ENCODE results near the gene DENND1A.
"Not testable (repeated sequence)": the region's sequence is repeated elsewhere in the genome, so short reads cannot be mapped to it uniquely, and the experiment has no call there.

DENND1A gene

GRCh38 chr9:123929870-123930831 is at the start of gene DENND1A:
TSS of gene DENND1A (minus strand) at chr9:123930126. CDS start at chr9:123929905, 221 bp downstream.
- DNase-seq (ENCODE audit: low read depth), result peak; percentile 68

- no peak for DNase-seq (ENCODE audit: low read depth)
Measured at GRCh38 chr9:123978981-123979380, 49.1 kb upstream of the DENND1A start.

- not testable (repeated sequence) for DNase-seq (ENCODE audit: low read depth)
Measured at GRCh38 chr9:123976579-123976978, 46.7 kb upstream of the DENND1A start.

GRCh38 chr9:123975871-123976270 is 45.9 kb upstream of the DENND1A start:
- no peak for DNase-seq (ENCODE audit: low read depth)

GRCh38 chr9:123974471-123974870 is 44.5 kb upstream of the DENND1A start:
- DNase-seq (ENCODE audit: low read depth), result no peak

- DNase-seq (ENCODE audit: low read depth), result no peak
Measured at GRCh38 chr9:123973590-123974223, 43.8 kb upstream of the DENND1A start.

- no peak for DNase-seq (ENCODE audit: low read depth)
Measured at GRCh38 chr9:123972618-123973017, 42.7 kb upstream of the DENND1A start.

- DNase-seq (ENCODE audit: low read depth), result no peak
Measured at GRCh38 chr9:123967323-123967722, 37.4 kb upstream of the DENND1A start.

- DNase-seq (ENCODE audit: low read depth), result no peak
Measured at GRCh38 chr9:123965801-123966686, 36.1 kb upstream of the DENND1A start.

- no peak for DNase-seq (ENCODE audit: low read depth)
Measured at GRCh38 chr9:123964761-123965160, 34.8 kb upstream of the DENND1A start.

GRCh38 chr9:123960965-123961364 is 31.0 kb upstream of the DENND1A start:
- DNase-seq (ENCODE audit: low read depth), result no peak

GRCh38 chr9:123960366-123960765 is 30.4 kb upstream of the DENND1A start:
- no peak for DNase-seq (ENCODE audit: low read depth)

- DNase-seq (ENCODE audit: low read depth), result no peak
Measured at GRCh38 chr9:123959787-123960186, 29.9 kb upstream of the DENND1A start.

GRCh38 chr9:123957731-123958130 is 27.8 kb upstream of the DENND1A start:
- DNase-seq (ENCODE audit: low read depth), result no peak

GRCh38 chr9:123957168-123957721 is 27.3 kb upstream of the DENND1A start:
- DNase-seq (ENCODE audit: low read depth), result no peak

- DNase-seq (ENCODE audit: low read depth), result no peak
Measured at GRCh38 chr9:123955637-123956036, 25.7 kb upstream of the DENND1A start.

- DNase-seq (ENCODE audit: low read depth), result peak; percentile 9
Measured at GRCh38 chr9:123954518-123955280, 24.8 kb upstream of the DENND1A start.

- DNase-seq (ENCODE audit: low read depth), result no peak
Measured at GRCh38 chr9:123952641-123953495, 22.9 kb upstream of the DENND1A start.

- no peak for DNase-seq (ENCODE audit: low read depth)
Measured at GRCh38 chr9:123948286-123948685, 18.4 kb upstream of the DENND1A start.

- no peak for DNase-seq (ENCODE audit: low read depth)
Measured at GRCh38 chr9:123947326-123947725, 17.4 kb upstream of the DENND1A start.

All from fibroblast of the conjunctiva (primary cell).